ENCODE results near the gene BCAP31. TPM values are rescaled to one million over a fixed set of nuclear protein-coding genes. Genes with fewer than 3 reads are reported as not detected.

The BCAP31 gene
- total RNA-seq, 1 donor from 2014 or later: 219 TPM

- ATAC-seq: peak; percentile 92
- Histone ChIP-seq H3K27me3 (ENCODE audit: low read depth) (no peaks in the 10 kb centered on the region), H3K36me3 (no peaks in the 10 kb centered on the region), H3K9me3 (no peaks in the 10 kb centered on the region), H3K4me1 (no peaks in the 10 kb centered on the region), H3K27ac (peak within 1 kb of the TSS; percentile 53), H3K4me3 (peak within 1 kb of the TSS; percentile 21)
- DNase-seq: peak; percentile 86
- intact Hi-C loops (cut with DNase I): loop anchor here (10.0 kb wide), 1 partner anchor 191 kb away; no protein-coding TSS in a partner anchor
- TF ChIP-seq CTCF (IDR thresholded peaks at IDR 0.05): peak; percentile 83
Measured at GRCh38 chrX:153763989-153764755, 40.0 kb upstream of the BCAP31 start, which contains the start of gene PLXNB3. TSS of gene PLXNB3 (plus strand) at chrX:153764249. CDS start at chrX:153765536, 1,287 bp downstream.

- DNase-seq (no peak), ATAC-seq (no peak)
- intact Hi-C loops (cut with DNase I): loop anchor here (10.0 kb wide), 1 partner anchor 191 kb away; no protein-coding TSS in a partner anchor
- no peaks in the 10 kb centered on the region for H3K36me3 ChIP-seq
- H3K4me3 ChIP-seq: no peak overlapping the region
- no peak overlapping the region for H3K27ac ChIP-seq
- TF ChIP-seq CTCF (IDR thresholded peaks at IDR 0.05): no peak
- H3K27me3 ChIP-seq (ENCODE audit: low read depth): no peaks in the 10 kb centered on the region
- no peaks in the 10 kb centered on the region for H3K9me3 ChIP-seq
- H3K4me1 ChIP-seq: no peaks in the 10 kb centered on the region
Measured at GRCh38 chrX:153763298-153763932, 39.2 kb upstream of the BCAP31 start.

GRCh38 chrX:153762626-153763173 lies 38.5 kb upstream of the BCAP31 start:
- Histone ChIP-seq H3K4me1 (no peaks in the 10 kb centered on the region), H3K4me3 (no peak overlapping the region), H3K9me3 (no peaks in the 10 kb centered on the region), H3K27ac (no peak overlapping the region), H3K36me3 (no peaks in the 10 kb centered on the region), H3K27me3 (ENCODE audit: low read depth) (no peaks in the 10 kb centered on the region)
- DNase-seq (no peak), ATAC-seq (no peak)
- intact Hi-C loops (cut with DNase I): loop anchor here (10.0 kb wide), 1 partner anchor 192 kb away; no protein-coding TSS in a partner anchor
- no peak for TF ChIP-seq CTCF (IDR thresholded peaks at IDR 0.05)

GRCh38 chrX:153761863-153762262 lies 37.7 kb upstream of the BCAP31 start:
- ATAC-seq (no peak), DNase-seq (no peak)
- Histone ChIP-seq H3K4me3 (no peak overlapping the region), H3K27me3 (ENCODE audit: low read depth) (no peaks in the 10 kb centered on the region), H3K9me3 (no peaks in the 10 kb centered on the region), H3K27ac (no peak overlapping the region), H3K4me1 (no peaks in the 10 kb centered on the region), H3K36me3 (no peaks in the 10 kb centered on the region)
- intact Hi-C loops (cut with DNase I): loop anchor here (10.0 kb wide), 1 partner anchor 193 kb away; no protein-coding TSS in a partner anchor
- TF ChIP-seq CTCF (IDR thresholded peaks at IDR 0.05): no peak

- H3K36me3 ChIP-seq: no peaks in the 10 kb centered on the region
- H3K4me3 ChIP-seq: no peak overlapping the region
- DNase-seq (no peak), ATAC-seq (no peak)
- TF ChIP-seq CTCF (IDR thresholded peaks at IDR 0.05): no peak
- no peak overlapping the region for H3K27ac ChIP-seq
- H3K27me3 ChIP-seq (ENCODE audit: low read depth): no peaks in the 10 kb centered on the region
- intact Hi-C loops (cut with DNase I): no loop called here
- no peaks in the 10 kb centered on the region for H3K4me1 ChIP-seq
- no peaks in the 10 kb centered on the region for H3K9me3 ChIP-seq
Measured at GRCh38 chrX:153755136-153755535, 30.9 kb upstream of the BCAP31 start.
